Stimulated activated CD8-positive, alpha-beta memory T cell treated with anti-CD3 and anti-CD28 coated beads, Interleukin-15, amount 100 ng/mL, for 48 hours (primary cell): ENCODE data around the gene RRBP1.
A peak's percentile ranks its signal among the peaks of the same experiment; 100 is the strongest.

Experiments used
- DNase-seq, 2 donors: peaks; one replicate each; pipeline ENCODE4 v3.0.0-alpha.2; 2020; ENCODE audit warnings: low read depth in 2 of 2

The RRBP1 gene

GRCh38 chr20:17680836-17681725 lies 961 bp downstream of the RRBP1 start:
- DNase-seq: peak; percentile 58 to 63

DNA sequence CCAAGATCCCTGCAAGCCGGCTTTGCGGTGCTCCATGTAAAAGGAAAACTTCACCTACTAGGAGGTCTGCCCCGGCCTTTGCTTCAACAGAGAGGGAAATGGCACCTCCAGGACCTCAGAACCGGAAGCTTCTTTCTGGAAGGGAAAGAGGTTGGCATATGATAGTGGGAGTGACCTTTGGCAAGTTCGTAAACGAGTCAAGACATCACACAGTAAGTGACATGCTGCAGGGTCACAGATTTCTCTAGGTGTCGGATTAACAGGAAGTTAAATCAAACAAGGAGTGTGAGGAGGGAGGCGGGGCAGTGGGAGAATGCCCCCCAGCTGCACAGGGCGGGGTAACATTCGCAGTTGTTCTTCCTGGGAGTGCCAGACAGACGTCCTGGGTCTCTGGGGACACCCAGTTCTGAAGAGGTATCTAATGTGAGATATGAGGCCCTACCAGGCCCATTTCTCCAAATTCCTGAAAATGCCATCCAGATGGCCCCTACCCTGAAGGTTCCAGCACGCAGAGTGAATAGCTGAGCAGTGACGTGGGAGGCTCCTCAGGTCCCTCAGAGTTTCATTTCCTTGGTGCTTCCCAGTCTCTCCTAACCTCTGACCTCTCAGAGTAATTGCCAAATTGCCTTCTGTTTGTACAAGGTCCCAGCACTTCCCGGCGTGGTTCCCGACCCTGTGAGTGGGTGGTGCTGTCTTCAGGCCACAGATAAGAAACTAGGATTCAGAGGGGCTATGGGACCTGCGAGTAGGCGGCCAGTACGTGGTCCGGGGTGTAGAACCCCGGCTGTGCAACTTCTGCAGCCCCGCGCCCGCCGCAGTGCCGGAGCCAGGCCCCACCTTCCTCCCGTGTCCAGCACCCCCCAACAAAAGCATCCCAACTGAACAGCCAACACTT lies 1.9 kb downstream of the RRBP1 start:
- DNase-seq: no peak

GRCh38 chr20:17678886-17679285 lies 3.2 kb downstream of the RRBP1 start:
- no peak for DNase-seq

DNA sequence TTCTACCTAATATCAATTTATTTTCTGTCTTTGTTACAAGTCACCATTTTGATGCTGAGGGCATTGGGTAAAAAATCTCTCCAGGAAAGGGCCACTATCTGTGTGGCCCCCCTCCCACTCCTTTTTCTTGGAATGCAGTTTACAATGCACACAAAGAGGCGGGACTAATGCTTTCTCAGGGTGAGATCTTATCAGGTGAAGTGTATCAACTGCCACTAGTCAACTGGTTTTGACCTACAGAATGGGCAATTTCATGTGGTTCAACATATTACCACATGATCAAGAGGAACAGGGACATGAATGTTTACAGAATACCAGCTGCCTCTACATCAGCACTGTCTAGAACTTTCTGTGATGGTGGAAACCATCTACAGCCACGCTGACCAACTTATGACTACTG lies 3.7 kb downstream of the RRBP1 start:
- no peak for DNase-seq

- DNase-seq: no peak
Measured at GRCh38 chr20:17676942-17677341, 5.1 kb downstream of the RRBP1 start.

- DNase-seq: no peak
Measured at GRCh38 chr20:17676378-17676759, 5.7 kb downstream of the RRBP1 start.

GRCh38 chr20:17675519-17676377 lies 6.3 kb downstream of the RRBP1 start:
- no peak for DNase-seq

DNA sequence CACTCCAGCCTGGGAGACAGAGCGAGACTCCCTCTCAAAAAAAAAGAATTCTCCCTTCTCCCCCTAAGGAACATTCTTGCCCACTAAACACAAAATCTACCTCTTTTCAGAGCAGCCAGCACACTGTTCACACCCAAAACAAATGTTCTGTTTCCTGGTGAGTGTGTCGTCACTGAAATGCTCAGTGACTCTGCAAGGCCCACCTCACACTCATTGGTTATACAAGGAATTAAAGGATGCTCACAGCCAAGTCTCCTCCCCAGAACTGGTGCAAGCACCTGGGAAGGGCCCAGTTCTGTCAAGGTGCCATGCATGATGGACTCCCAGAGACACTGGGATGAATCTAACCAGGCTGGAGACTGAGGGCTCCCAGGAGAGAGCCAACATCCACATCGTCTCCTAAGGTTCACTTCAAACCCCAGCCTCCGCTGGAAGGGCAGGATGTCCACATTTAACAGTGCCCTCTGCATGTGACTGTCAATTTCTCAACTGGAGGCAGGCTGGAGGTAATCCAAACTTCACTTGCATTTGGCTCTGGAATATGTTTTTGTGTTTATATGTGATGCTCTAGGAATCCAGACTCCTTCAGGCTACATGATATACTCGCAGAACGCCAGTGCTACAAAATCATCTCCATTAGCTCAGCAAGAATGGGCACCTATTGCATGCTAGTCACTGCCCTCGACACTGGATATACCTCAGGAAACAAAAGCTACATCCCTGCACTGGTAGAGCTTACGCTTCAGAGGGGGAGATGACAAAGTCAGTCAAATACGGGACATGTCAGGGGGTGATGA lies 7.1 kb downstream of the RRBP1 start:
- DNase-seq: no peak

DNA sequence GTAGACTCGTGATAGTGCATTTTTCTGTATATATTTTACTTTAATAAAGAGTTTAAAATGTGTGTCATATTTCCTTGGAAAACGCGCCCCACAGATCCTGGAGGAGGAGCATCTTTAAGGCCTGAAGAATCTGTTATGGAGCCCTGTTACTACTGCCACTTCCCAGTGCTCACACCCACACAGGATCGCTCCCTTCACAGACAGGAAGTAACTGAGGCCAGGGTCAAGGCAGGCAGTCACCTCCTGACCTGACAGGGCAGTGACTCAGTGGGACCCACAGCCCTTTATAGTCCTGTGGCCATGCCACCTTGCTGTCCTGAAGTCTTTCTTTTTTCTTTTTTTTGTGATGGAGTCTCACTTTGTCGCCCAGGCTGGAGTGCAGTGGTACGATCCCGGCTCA lies 9.0 kb downstream of the RRBP1 start:
- no peak for DNase-seq

DNA sequence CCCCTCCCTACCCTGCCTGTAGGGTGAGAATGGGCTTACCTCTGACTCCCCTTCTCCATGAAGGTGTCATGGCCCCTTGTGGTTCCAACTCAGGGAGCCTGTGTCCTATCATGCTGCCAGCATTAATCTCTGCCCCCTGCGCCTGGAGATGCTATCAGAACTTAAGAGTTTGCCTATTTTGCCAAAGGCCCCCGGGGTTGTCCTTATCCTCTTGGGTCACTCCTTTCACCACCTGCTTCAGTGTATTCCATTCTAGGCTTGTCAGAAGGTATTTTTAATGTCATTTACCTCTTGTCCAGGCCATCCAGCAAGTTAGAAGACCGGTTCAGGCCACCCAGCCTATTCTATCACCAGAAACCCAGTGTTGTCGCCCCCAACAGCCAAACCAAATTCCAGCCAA lies 10.5 kb downstream of the RRBP1 start:
- no peak for DNase-seq

GRCh38 chr20:17671011-17671410 lies 11.0 kb downstream of the RRBP1 start:
- DNase-seq: no peak

- DNase-seq: no peak
Measured at GRCh38 chr20:17669306-17669931, 12.6 kb downstream of the RRBP1 start.

- no peak for DNase-seq
Measured at GRCh38 chr20:17668432-17668831, 13.6 kb downstream of the RRBP1 start.

DNA sequence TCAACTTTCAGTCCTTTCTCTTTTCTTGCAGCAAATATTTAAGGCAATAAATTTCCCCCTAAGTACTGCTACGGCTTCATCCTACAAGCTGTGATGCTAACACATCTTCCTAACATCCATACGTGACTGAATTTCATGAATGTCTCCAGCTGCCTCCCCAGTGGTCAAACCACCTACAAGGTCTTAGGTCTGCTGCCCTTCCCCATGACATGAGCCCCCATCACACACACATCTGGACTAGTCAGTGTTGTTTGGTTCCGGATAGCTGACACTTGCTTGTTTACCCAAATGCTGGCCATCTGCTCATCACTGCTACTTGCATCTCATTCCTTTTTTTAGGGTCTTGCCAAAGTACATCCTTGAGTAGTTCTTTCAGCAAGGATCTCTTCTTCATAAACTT lies 14.6 kb downstream of the RRBP1 start:
- no peak for DNase-seq

GRCh38 chr20:17666481-17666880 lies 15.6 kb downstream of the RRBP1 start:
- no peak for DNase-seq

DNA sequence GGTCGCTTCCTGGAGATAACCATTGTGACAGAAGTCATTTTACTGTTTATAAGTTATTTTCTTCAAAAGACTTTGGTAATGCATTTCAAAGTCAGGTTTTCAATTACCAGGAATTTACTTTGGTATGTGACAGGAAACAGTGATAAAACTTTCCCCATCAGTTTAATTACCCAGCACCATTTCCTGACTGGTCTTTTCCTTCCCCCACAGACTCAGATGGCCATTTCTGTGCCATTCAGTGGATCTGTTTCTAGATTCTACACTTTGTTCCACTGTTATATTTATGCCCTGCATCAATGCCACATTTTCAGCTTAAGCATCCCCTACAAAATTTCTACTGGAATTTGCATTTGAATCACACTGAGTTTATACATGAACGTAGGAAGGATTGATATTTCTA lies 16.3 kb downstream of the RRBP1 start:
- DNase-seq: no peak

DNA sequence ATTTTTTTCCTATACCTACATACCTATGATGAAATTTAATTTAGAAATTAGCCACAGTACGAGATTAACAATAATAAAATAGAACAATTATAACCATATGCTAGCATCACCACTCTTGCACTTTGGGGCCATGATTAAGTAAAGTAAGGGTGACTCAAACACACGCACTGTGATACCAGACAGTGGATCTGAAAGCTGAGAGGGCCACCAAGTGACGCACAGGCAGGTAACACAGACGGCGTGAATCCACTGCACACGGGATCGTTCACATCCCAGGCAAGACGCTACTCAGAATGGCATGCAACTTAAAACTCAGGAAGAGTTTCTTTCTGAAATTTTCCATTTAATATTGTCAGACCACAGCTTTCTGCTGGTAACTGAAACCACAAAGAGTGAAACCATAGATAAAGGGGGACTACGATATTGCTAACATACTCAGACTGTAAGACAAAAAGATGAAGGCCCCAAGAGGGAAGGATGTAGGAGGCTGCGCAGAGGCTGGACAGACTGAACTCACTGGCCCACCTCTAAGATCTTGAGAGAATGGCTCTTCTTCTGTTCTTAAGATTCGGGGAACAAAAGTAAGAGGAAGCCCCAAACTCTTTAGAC lies 17.9 kb downstream of the RRBP1 start:
- no peak for DNase-seq

GRCh38 chr20:17663486-17663885 lies 18.6 kb downstream of the RRBP1 start:
- DNase-seq: no peak

DNA sequence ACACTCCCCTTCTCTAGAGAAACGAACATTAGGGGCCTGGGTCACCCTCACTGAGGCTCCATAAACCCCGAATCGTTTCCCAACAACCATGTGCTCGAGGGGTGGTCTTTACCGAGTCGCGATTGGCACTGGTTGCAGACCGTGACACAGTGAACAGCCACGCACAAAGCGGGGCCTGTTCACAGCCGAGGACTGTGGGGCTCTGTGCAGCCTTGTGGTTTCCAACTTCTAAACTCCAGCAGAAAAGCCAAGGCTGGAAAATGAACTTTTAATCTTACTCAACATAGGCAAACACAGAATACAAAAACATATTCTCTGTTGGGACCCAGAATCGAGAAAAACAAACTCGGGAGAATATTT lies 19.0 kb downstream of the RRBP1 start:
- DNase-seq: no peak

DNA sequence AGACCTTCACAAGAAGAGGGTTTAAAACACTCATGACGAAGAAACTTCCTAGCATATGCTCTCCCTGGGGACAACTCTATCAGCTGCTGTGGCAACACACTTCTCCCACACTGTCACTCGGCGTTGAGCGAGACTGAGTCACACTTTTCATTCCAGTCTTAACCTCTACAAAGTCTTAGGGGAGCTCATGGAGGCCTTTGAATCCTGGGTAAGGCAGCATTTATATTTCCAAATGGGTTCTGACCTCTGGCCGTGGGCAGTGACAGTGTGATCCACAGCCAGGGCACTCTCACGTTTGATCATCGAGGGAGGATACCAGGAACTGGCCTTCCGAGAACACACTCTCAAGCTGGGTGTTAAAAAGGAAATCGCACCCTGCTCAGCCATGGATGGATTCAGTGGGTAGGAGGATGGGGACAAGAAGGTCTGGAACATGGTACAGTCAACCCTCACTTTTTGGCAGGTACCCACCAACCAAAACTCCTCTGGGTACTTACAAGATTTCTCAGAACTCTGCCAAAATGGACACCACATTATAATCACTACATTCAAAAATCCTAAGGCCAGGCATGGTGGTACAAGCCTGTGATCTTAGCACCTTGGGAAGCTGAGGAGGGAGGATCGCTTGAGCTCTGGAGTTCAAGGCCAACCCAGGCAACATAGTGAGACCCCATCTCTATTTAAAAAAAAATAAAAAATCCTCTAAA lies 19.6 kb downstream of the RRBP1 start:
- DNase-seq: peak in 1 of 2 donors; percentile 8
